Measurements from ENCODE around the gene RNPEPL1. TPM values are rescaled to one million over a fixed set of nuclear protein-coding genes. Genes with fewer than 3 reads are reported as not detected.

The RNPEPL1 gene
- total and polyA plus RNA-seq, 10 of the 15 experiments (the other 5 are each of a cell fraction or from before 2014, with no cell fraction given) = 0.24 to 49.5 (median 6.8) TPM

- H2AFZ ChIP-seq (ENCODE audit: control insufficient read depth, low read depth, low read length) = no peak overlapping the region
- in situ Hi-C loops (cut with MboI) (no loop called here), intact Hi-C loops (cut with micrococcal nuclease; ENCODE audit: unreplicated experiment) (no loop called here)
- WGBS (ENCODE audit: insufficient coverage, insufficient replicate concordance, low lambda C conversion rate, missing lambda C conversion rate) = 94% methylated on average over 5 of the region's 5 CpGs
- no peak overlapping the region for H3K9ac ChIP-seq (ENCODE audit: control insufficient read depth, insufficient read depth, low read length)
- BruUV-seq (replicated peaks) = no TSS peak
- ChIA-PET CTCF (no interaction called here), RAD21 (ENCODE audit: unreplicated experiment) (no interaction called here), POLR2A (no interaction called here), SMC1A (ENCODE audit: uncharacterized antibody, unreplicated experiment) (no interaction called here)
- no peak for ATAC-seq
- no peak overlapping the region for H3K27ac ChIP-seq (ENCODE audit: control insufficient read depth, insufficient read depth)
- H3K27me3 ChIP-seq (replicated peaks in 1 of 2; ENCODE audit: control insufficient read depth in 2 of 2, insufficient read depth in 2 of 2, low read length in 1 of 2) = no peaks in the 10 kb centered on the region
- H3K9me3 ChIP-seq (replicated peaks; ENCODE audit: control insufficient read depth, insufficient read depth, low read length) = peaks cover 12% of the 10 kb centered on the region; the same call in 2 of the 3 replicates
- H3K79me2 ChIP-seq (ENCODE audit: control insufficient read depth, insufficient read depth, low read length) = no peaks in the 10 kb centered on the region
- no peak for FAIRE-seq
- no peaks in the 10 kb centered on the region for H4K20me1 ChIP-seq (ENCODE audit: control insufficient read depth, insufficient read depth)
- H3K36me3 ChIP-seq (ENCODE audit: control insufficient read depth in 2 of 2, insufficient read depth in 2 of 2, low read length in 1 of 2) = peaks cover 0 to 2% of the 10 kb centered on the region in 2 experiments; a peak in 1 of 4 replicates
- no peak for DNase-seq (ENCODE audit: low read depth, low spot score)
- TF ChIP-seq KDM1A (IDR thresholded peaks at IDR 0.05; ENCODE audit: borderline replicate concordance) (no peak), ZNF687 (IDR thresholded peaks at IDR 0.05) (no peak), MXI1 (IDR thresholded peaks at IDR 0.05; ENCODE audit: low read depth, low read length) (no peak), RAD21 (IDR thresholded peaks at IDR 0.05; ENCODE audit: insufficient read depth, low read depth, low read length) (no peak), ZNF274 (IDR thresholded peaks at IDR 0.05; ENCODE audit: insufficient read depth, insufficient read length) (no peak), BCL11A (IDR thresholded peaks at IDR 0.05; ENCODE audit: low read depth, low read length) (no peak), CHD1 (IDR thresholded peaks at IDR 0.05; ENCODE audit: low read depth, low read length) (no peak), ZNF622 (IDR thresholded peaks at IDR 0.05) (no peak), MYB (IDR thresholded peaks at IDR 0.05; ENCODE audit: borderline replicate concordance, low read depth, low read length) (no peak), ESRRA (IDR thresholded peaks at IDR 0.05; ENCODE audit: low read length) (no peak), SUZ12 (IDR thresholded peaks at IDR 0.05; ENCODE audit: unreplicated experiment) (no peak), SREBF2 (IDR thresholded peaks at IDR 0.05; ENCODE audit: low read length) (no peak), USF1 (IDR thresholded peaks at IDR 0.05; ENCODE audit: borderline replicate concordance, extremely low read length, insufficient read depth, low read depth, low read length) (no peak), MTA2 (IDR thresholded peaks at IDR 0.05; ENCODE audit: low read depth) (no peak), KLF5 (IDR thresholded peaks at IDR 0.05; ENCODE audit: partially characterized antibody) (no peak), TCF12 (IDR thresholded peaks at IDR 0.05; ENCODE audit: low read depth, low read length) (no peak), EZH2 (IDR thresholded peaks at IDR 0.05; ENCODE audit: borderline replicate concordance, control insufficient read depth, low read depth, low read length) (no peak)
- H3K4me2 ChIP-seq (ENCODE audit: control insufficient read depth, insufficient read depth) = no peak overlapping the region
- H3K4me1 ChIP-seq (ENCODE audit: control insufficient read depth, insufficient read depth, low read length) = no peaks in the 10 kb centered on the region
- no peak overlapping the region for H3K4me3 ChIP-seq
Observed at GRCh38 chr2:240531038-240531437, 37.2 kb upstream of the RNPEPL1 start.

All from GM12878 (cell line).